BLaER1 (cell line): ENCODE measurements around the gene TGFB1I1.
"Not testable (repeated sequence)": the region's sequence is repeated elsewhere in the genome, so short reads cannot be mapped to it uniquely, and the experiment has no call there.

Experiments used
- H3K27ac ChIP-seq: shearing (Covaris generic); formaldehyde crosslinking; 2 replicates; pipeline ENCODE4 v1.8.1; 2022
- H3K27me3 ChIP-seq: shearing (Covaris generic); formaldehyde crosslinking; 2 replicates; pipeline ENCODE4 v1.8.1; 2022
- H3K36me3 ChIP-seq: shearing (Covaris generic); formaldehyde crosslinking; 2 replicates; pipeline ENCODE4 v1.8.1; 2022
- H3K4me1 ChIP-seq: shearing (Covaris generic); formaldehyde crosslinking; 2 replicates; pipeline ENCODE4 v1.8.1; 2022
- H3K4me2 ChIP-seq: shearing (Covaris generic); formaldehyde crosslinking; 2 replicates; pipeline ENCODE4 v1.8.1; 2022
- H3K4me3 ChIP-seq: shearing (Covaris generic); formaldehyde crosslinking; 2 replicates; pipeline ENCODE4 v1.8.1; 2022
- H3K9ac ChIP-seq: shearing (Covaris generic); formaldehyde crosslinking; 2 replicates; pipeline ENCODE4 v1.8.1; 2022
- H3K9me3 ChIP-seq: shearing (Covaris generic); formaldehyde crosslinking; 2 replicates; pipeline ENCODE4 v1.8.1; 2022
- H4K20me1 ChIP-seq: shearing (Covaris generic); formaldehyde crosslinking; 2 replicates; pipeline ENCODE4 v1.8.1; 2022
- Cebpa-rat ChIP-seq: shearing (Covaris generic); IDR thresholded peaks from 2 replicates; pipeline ENCODE4 v1.8.1; 2022

TGFB1I1 gene

DNA sequence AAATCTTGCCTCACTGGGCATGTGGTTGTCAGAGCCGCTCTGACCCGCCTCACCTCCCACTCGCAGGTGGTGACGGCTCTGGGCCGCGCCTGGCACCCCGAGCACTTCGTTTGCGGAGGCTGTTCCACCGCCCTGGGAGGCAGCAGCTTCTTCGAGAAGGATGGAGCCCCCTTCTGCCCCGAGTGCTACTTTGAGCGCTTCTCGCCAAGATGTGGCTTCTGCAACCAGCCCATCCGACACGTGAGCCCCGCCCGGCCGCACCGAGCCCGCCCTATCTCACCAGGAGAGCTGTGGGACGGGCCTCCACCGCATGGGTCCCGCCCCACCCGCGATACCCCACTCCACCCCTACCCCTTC is 4.0 kb downstream of the TGFB1I1 start:
- no peaks in the 10 kb centered on the region for H3K9me3 ChIP-seq
- H3K9ac ChIP-seq, result no peak overlapping the region
- H3K36me3 ChIP-seq, result 0 out of 2 replicates have a peak, but pooled peaks cover 4% of the 10 kb centered on the region
- H3K4me1 ChIP-seq, result peaks cover 69% of the 10 kb centered on the region
- no peak overlapping the region for H3K27ac ChIP-seq
- H3K27me3 ChIP-seq, result no peaks in the 10 kb centered on the region
- peak overlapping the region; percentile 99 for H3K4me2 ChIP-seq
- no peak for TF ChIP-seq Cebpa-rat
- H4K20me1 ChIP-seq, result no peaks in the 10 kb centered on the region
- H3K4me3 ChIP-seq, result peak overlapping the region; percentile 75; the same call in 1 of the 2 replicates

DNA sequence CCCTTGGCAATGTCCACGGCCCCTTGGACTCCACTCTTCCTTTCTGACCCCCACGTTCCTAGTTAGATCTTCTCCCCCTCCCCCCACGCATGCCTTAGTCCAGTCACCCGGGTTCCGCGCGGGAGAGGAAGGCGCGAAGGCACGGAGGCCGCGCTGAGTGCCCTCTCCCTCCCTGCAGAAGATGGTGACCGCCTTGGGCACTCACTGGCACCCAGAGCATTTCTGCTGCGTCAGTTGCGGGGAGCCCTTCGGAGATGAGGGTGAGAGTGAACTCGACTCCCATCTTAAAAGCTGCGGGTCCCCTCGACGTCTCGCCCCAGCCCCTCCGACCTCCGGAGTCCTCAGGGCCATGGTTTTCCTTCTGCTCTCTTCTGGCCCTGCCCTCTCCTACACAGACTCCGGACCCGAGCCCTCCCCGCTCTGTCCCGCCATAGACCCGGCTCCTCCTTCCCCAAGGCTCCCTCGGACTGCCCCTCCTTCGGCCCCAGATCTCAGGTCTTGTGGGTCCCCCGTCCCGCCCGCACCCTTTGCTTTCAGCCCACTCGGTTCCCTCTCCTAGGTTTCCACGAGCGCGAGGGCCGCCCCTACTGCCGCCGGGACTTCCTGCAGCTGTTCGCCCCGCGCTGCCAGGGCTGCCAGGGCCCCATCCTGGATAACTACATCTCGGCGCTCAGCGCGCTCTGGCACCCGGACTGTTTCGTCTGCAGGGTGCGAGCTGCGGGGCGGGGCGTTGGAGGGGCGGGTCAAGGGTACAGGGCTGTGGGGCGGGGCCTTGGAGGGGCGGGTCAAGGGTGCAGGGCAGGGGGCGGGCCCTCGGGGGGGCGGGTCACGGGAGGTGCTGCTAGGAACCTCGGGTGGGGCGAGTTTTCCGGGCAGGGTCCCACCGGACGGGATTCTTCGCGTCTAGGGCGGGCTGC is 4.6 kb downstream of the TGFB1I1 start:
- peaks cover 66% of the 10 kb centered on the region for H3K4me1 ChIP-seq
- 0 out of 2 replicates have a peak, but pooled peaks cover 4% of the 10 kb centered on the region for H3K36me3 ChIP-seq
- peak overlapping the region; percentile 99 for H3K4me2 ChIP-seq
- H3K9me3 ChIP-seq, result no peaks in the 10 kb centered on the region
- H3K4me3 ChIP-seq, result peak overlapping the region; percentile 75
- no peaks in the 10 kb centered on the region for H4K20me1 ChIP-seq
- peak overlapping the region; percentile 79 for H3K9ac ChIP-seq
- H3K27me3 ChIP-seq, result no peaks in the 10 kb centered on the region
- H3K27ac ChIP-seq, result peak overlapping the region; percentile 78
- no peak for TF ChIP-seq Cebpa-rat

- no peaks in the 10 kb centered on the region for H3K27me3 ChIP-seq
- H3K4me1 ChIP-seq, result peaks cover 62% of the 10 kb centered on the region
- peak overlapping the region; percentile 78 for H3K27ac ChIP-seq
- no peaks in the 10 kb centered on the region for H4K20me1 ChIP-seq
- H3K36me3 ChIP-seq, result 0 out of 2 replicates have a peak, but pooled peaks cover 4% of the 10 kb centered on the region
- no peaks in the 10 kb centered on the region for H3K9me3 ChIP-seq
- H3K4me2 ChIP-seq, result peak overlapping the region; percentile 99
- no peak for TF ChIP-seq Cebpa-rat
- H3K9ac ChIP-seq, result peak overlapping the region; percentile 79
- peak overlapping the region; percentile 75 for H3K4me3 ChIP-seq
Observed at GRCh38 chr16:31477220-31478216, 5.6 kb downstream of the TGFB1I1 start.

DNA sequence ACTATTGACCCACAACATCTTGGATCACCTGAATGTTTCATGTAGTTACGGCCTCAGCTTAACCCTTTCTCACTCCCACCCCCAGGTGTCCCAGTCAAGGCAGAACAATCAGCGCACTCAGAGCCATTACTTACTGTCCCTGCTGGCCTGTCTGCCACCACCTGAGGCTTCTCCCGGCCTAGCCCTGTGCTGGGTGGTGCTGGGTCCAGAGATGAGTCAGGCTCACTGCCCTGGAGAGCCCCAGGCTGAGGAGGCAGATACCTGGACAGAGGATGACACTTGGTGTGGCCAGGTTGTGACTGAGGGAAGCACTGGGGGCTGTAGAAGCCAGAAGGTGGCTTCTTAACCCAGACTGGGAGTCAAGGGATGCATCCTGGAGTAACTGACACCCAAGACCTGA is 7.0 kb downstream of the TGFB1I1 start:
- no peak overlapping the region for H3K9ac ChIP-seq
- H3K27ac ChIP-seq, result no peak overlapping the region
- no peak for TF ChIP-seq Cebpa-rat
- H3K4me3 ChIP-seq, result no peak overlapping the region
- H3K4me2 ChIP-seq, result no peak overlapping the region
- H3K27me3 ChIP-seq, result no peaks in the 10 kb centered on the region
- H3K9me3 ChIP-seq, result no peaks in the 10 kb centered on the region
- H4K20me1 ChIP-seq, result no peaks in the 10 kb centered on the region
- H3K36me3 ChIP-seq, result 0 out of 2 replicates have a peak, but pooled peaks cover 4% of the 10 kb centered on the region
- peaks cover 50% of the 10 kb centered on the region for H3K4me1 ChIP-seq

- no peak for TF ChIP-seq Cebpa-rat
- H4K20me1 ChIP-seq, result no peaks in the 10 kb centered on the region
- 0 out of 2 replicates have a peak, but pooled peaks cover 4% of the 10 kb centered on the region for H3K36me3 ChIP-seq
- H3K4me1 ChIP-seq, result peaks cover 47% of the 10 kb centered on the region
- no peak overlapping the region for H3K4me2 ChIP-seq
- H3K4me3 ChIP-seq, result no peak overlapping the region
- H3K9ac ChIP-seq, result no peak overlapping the region
- H3K27me3 ChIP-seq, result no peaks in the 10 kb centered on the region
- H3K27ac ChIP-seq, result no peak overlapping the region
- no peaks in the 10 kb centered on the region for H3K9me3 ChIP-seq
Observed at GRCh38 chr16:31479751-31480150, 7.8 kb downstream of the TGFB1I1 start.

DNA sequence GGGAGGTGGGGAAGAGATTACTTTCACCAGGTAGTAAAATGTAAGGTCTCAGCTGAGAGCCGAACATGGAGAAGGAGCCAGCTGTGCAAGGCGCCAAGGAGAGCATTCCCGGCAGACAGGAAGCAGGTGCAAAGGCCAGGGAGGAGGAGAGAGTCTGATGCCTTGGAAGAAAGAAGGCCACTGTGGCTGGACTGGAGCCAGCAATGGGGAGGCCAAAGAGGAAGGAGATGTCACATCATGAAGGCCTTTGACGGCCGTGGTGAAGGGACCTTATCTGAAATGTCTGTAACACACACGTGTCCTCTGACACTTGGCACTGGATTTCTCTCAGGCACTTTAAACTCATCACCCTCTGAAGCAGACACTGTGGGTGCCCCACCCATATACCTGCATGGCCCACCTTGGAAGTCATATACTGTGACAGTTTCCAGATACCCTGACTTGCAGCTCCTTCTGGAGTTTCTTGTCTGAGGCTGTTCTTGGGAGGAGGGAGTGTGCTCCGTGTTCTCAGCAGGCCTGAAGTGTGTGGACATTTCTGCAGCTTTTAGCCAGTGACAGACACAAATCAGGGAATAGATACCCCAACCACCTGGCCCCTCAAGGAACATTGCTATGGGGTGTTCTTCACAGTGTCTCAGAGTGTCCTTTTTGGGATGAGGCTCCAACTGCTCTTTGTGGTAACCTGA is 9.0 kb downstream of the TGFB1I1 start:
- H3K9me3 ChIP-seq, result no peaks in the 10 kb centered on the region
- peak overlapping the region; percentile 45 for H3K4me2 ChIP-seq
- no peaks in the 10 kb centered on the region for H3K27me3 ChIP-seq
- H3K9ac ChIP-seq, result no peak overlapping the region
- no peaks in the 10 kb centered on the region for H3K36me3 ChIP-seq
- no peak overlapping the region for H3K4me3 ChIP-seq
- H3K27ac ChIP-seq, result no peak overlapping the region
- H3K4me1 ChIP-seq, result peaks cover 48% of the 10 kb centered on the region
- TF ChIP-seq Cebpa-rat, result no peak
- no peaks in the 10 kb centered on the region for H4K20me1 ChIP-seq

- Histone ChIP-seq H3K27me3 (peaks cover 12% of the 10 kb centered on the region; the same call in 1 of the 2 replicates), H3K4me3 (no peak within 1 kb of the TSS), H3K36me3 (no peaks in the 10 kb centered on the region), H3K9ac (no peak within 1 kb of the TSS), H3K27ac (no peak within 1 kb of the TSS), H4K20me1 (no peaks in the 10 kb centered on the region), H3K9me3 (no peaks in the 10 kb centered on the region), H3K4me1 (peaks cover 49% of the 10 kb centered on the region), H3K4me2 (no peak within 1 kb of the TSS)
- no peak for TF ChIP-seq Cebpa-rat
Observed at GRCh38 chr16:31483081-31483480, 11.1 kb downstream of the TGFB1I1 start, which contains the start of gene SLC5A2. Gene SLC5A2 (plus strand): TSS chr16:31483123. CDS start chr16:31483137, 14 bp downstream.

- not testable (repeated sequence) for H3K4me2 ChIP-seq
- H3K27me3 ChIP-seq, result peaks cover 12% of the 10 kb centered on the region; the same call in 1 of the 2 replicates
Observed at GRCh38 chr16:31484048-31484447, 12.1 kb downstream of the TGFB1I1 start.

More at GRCh38 chr16:31484048-31484447, 12.1 kb downstream of the TGFB1I1 start:
- H4K20me1 ChIP-seq, H3K36me3 ChIP-seq, H3K9me3 ChIP-seq, H3K9ac ChIP-seq, H3K4me3 ChIP-seq, H3K27ac ChIP-seq: not testable (repeated sequence)
- peaks cover 50% of the 10 kb centered on the region for H3K4me1 ChIP-seq
